Activated CD4-positive, alpha-beta T cell treated with anti-CD3 and anti-CD28 coated beads for 1 hour (primary cell): ENCODE results near the gene SOX1.

Experiments
- DNase-seq: peaks from one replicate; pipeline ENCODE4 v3.0.0-alpha.2; 2020

SOX1 gene

GRCh38 chr13:112110479-112110878, 43.5 kb downstream of the SOX1 start:
- no peak for DNase-seq

DNA sequence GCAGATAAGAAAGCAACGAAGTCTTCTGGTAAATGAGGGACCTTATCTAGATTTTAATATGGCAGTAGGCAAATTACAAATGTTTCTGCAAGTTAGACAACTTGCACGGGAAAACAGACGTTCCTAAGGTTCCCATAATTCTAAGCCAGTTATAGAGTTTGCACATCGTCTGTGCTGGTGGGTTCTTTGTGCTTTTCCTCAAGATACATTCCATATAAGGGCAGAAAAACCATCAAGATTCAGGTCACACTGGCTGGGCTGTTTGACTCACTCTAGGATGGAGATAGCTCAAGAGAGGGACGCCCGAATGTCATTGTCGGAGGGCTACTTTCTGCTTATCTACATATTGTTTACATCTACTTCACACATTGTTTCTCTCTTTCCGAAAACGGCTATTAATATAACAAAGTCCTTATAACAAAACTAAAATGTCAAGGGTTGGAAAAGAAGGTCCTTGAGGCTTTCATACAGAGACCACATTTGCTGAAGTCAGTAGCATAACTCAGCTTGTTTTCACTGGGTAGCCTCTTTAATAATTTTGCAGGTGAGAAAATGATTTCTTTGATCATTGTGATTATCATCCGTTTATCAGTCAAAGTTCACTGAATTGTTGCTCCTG, 44.4 kb downstream of the SOX1 start:
- no peak for DNase-seq

DNA sequence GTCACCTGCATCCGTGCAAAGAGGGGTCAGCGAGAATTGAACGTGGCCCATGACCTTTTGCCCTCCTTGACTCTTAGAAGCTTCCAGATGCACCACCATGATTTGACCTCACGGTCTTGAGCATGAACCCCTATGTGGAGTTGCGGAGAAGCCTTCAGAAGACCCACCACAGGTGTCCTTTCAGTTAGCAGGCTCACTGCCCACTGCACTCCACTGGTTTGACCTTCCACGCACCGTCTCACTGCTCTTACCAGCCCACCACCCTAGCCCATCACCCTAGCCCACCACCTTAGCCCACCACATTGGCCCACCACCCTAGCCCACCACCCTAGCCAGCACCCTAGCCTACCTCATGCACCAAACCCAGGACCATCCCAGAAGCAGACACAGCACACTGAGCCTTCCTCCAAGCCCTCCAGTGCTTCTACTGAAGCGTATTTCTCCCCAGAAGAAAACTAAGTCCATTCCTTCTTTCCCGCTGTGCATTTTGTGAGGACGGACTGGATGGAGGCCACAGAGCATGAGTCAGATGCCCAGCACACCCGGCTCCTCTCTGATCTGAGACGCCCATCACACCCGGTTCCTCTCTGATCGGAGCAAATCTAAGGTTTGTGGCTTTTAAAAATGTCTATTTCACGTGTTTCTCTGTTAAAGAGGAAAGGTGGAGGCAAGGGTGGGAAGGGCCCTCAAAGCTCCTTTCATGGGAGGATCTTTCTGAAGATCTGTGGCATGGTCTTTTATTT, 45.8 kb downstream of the SOX1 start:
- DNase-seq: no peak

GRCh38 chr13:112113348-112113747, 46.4 kb downstream of the SOX1 start:
- no peak for DNase-seq

DNA sequence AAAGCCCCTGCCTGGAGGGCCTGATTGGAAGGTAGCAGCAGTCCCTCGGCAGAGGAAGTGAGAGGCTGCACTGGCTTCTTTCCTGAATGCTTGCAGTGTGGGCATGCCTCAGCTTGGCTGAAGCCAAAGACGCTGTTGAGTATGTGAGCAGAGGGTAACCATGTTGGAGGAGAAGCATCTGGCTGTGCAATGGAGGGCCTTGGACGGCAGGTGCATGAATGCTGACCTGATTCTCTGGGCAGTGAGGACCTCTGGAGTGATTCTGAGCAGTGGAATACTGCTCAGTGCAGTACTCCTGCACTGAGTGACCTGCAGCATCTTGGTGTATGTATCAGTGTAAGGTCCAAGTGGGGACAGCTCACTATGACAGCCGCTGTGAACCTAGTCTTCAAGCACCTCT, 46.9 kb downstream of the SOX1 start:
- no peak for DNase-seq

GRCh38 chr13:112114391-112114790, 47.4 kb downstream of the SOX1 start:
- DNase-seq: no peak

GRCh38 chr13:112115403-112116091, 48.6 kb downstream of the SOX1 start:
- DNase-seq: no peak

GRCh38 chr13:112116187-112116950, 49.4 kb downstream of the SOX1 start:
- DNase-seq: no peak

DNA sequence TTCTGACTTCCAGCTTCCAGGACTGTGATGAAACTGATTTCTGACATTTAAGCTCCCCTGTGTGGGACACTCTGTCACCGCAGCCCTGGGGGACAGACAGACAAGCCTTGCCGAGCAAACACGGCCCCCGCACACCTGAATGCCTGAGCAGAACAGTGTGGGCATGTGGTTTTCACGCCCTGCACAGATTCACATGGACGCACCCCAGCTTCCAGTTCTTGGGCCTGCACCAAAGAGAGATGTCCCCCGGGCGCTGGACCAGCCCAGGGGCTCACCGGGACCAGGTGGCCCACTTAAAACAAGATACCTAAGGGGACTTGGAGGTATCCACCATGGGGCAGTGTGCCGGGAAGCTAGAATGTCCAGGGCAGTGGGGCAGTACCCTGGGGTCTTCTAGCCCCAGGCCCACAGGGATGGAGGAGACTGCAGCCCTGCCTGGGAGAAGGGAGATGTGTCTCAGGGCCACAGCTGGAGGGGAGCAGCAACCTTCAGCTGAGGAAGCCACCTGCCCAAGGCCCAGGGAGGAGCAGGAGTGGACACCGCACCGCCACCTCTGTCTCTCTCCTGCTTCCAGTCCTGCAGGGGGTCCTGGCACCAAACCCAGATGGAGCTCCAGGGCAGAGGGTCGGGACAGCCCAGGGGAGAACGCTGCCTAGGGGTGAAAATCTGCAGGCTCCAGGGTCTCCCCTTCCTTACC, 50.5 kb downstream of the SOX1 start:
- no peak for DNase-seq

- no peak for DNase-seq
Measured at GRCh38 chr13:112117955-112118302, 51.0 kb downstream of the SOX1 start.

- DNase-seq: no peak
Measured at GRCh38 chr13:112118451-112119064, 51.6 kb downstream of the SOX1 start.

DNA sequence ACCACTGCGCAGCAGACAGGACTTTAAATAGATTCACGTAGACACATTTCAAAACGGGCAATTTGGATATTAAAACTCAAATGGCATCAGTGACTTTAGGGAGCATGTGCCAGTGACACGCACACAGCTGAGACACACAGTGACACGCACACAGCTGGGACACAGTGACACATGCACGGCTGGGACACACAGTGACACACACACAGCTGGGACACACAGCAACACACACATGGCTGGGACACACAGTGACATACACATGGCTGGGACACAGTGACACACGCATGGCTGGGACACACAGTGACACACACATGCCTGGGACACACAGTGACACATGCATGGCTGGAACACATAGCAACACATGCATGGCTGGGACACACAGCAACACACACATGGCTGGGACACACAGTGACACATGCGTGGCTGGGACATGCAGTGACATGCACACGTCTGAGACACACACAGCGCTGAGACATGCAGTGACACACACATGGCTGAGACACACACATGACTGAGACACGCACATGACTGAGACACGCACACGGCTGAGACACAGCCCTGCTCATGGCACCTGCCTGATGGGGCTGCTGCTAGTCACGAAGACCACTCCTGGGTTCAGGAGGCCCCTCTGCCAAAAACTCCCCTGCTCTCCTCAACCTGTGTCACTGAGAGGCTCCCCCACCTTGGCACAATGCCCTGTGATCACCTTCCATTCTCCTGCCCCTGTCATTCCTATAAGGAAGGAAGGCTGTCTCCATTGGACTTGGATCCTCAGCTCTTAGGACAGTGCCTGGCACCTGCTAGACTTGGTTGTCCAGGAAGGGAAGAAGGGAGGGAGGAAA, 52.5 kb downstream of the SOX1 start:
- no peak for DNase-seq

DNA sequence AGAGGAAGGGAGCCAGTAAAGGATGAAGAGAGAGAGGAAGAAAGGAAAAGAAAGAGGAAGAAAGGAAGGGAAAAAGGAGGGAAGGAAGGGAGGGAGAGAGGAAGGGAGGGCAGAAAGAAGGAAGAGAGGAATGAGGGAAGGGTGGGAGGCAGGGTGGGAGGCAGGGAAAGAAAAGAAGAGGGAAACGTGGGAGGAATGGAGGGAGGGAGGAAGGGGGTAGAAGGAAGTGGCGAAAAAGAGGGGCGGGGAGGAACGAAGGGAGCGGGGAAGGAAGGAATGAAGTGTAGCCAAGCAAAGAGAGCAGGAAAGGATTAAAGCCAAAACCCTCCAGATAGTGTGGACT, 53.1 kb downstream of the SOX1 start:
- no peak for DNase-seq
